ENCODE results near the gene YWHAE. TPM values are rescaled to one million over a fixed set of nuclear protein-coding genes. Genes with fewer than 3 reads are reported as not detected.
A peak's percentile ranks its signal among the peaks of the same experiment; 100 is the strongest.
"Not testable (repeated sequence)": the region's sequence is repeated elsewhere in the genome, so short reads cannot be mapped to it uniquely, and the experiment has no call there.

Gene YWHAE
- total RNA-seq = 100 to 1,000 TPM; 643 to 716 TPM

- WGBS = under 1% methylated on average over 52 of the region's 82 CpGs
- no peaks in the 10 kb centered on the region for H3K27me3 ChIP-seq (replicated peaks; ENCODE audit: insufficient read depth)
- peak; percentile 97 for DNase-seq (ENCODE audit: low spot score)
- H3K4me3 ChIP-seq = peak within 1 kb of the TSS; percentile 85 to 95
- no peaks in the 10 kb centered on the region for H3K36me3 ChIP-seq
- peak within 1 kb of the TSS; percentile 97 to 99 for H3K27ac ChIP-seq
- TF ChIP-seq CTCF (IDR thresholded peaks at IDR 0.05) (peak in 1 of 4 experiments; percentile 29), POLR2A (IDR thresholded peaks at IDR 0.05) (peak; percentile 91), POLR2AphosphoS5 (IDR thresholded peaks at IDR 0.05) (peak; percentile 93)
- no peaks in the 10 kb centered on the region for H3K9me3 ChIP-seq
- peaks cover 12% of the 10 kb centered on the region for H3K4me1 ChIP-seq (replicated peaks)
- intact Hi-C loops (cut with DNase I) = loop anchor here (1.0 kb wide), 1 partner anchor 56 kb away; the partner anchor contains the start of gene CRK
These were observed at the start of gene YWHAE for GRCh38 chr17:1399679-1400512. Gene YWHAE (minus strand): TSS chr17:1400222. CDS start chr17:1400110, 112 bp downstream.

GRCh38 chr17:1449412-1449967 lies 49.5 kb upstream of the YWHAE start:
- H3K36me3 ChIP-seq = no peaks in the 10 kb centered on the region

GRCh38 chr17:1447052-1447451 lies 47.0 kb upstream of the YWHAE start:
- Histone ChIP-seq H3K27me3 (replicated peaks; ENCODE audit: insufficient read depth) (no peaks in the 10 kb centered on the region), H3K27ac (no peak overlapping the region), H3K4me3 (no peak overlapping the region), H3K9me3 (no peaks in the 10 kb centered on the region), H3K36me3 (no peaks in the 10 kb centered on the region), H3K4me1 (replicated peaks) (no peaks in the 10 kb centered on the region)
- DNase-seq (ENCODE audit: low spot score) = no peak
- 61% methylated on average over 7 of the region's 7 CpGs for WGBS
- intact Hi-C loops (cut with DNase I) = no loop called here
- TF ChIP-seq CTCF (IDR thresholded peaks at IDR 0.05) (no peak), POLR2AphosphoS5 (IDR thresholded peaks at IDR 0.05) (no peak), POLR2A (IDR thresholded peaks at IDR 0.05) (no peak)

More at GRCh38 chr17:1449412-1449967, 49.5 kb upstream of the YWHAE start:
- no peaks in the 10 kb centered on the region for H3K9me3 ChIP-seq
- H3K4me1 ChIP-seq (replicated peaks) = peaks cover 4% of the 10 kb centered on the region
- no peak overlapping the region for H3K27ac ChIP-seq
- H3K27me3 ChIP-seq (replicated peaks; ENCODE audit: insufficient read depth) = no peaks in the 10 kb centered on the region
- intact Hi-C loops (cut with DNase I) = no loop called here
- TF ChIP-seq POLR2AphosphoS5 (IDR thresholded peaks at IDR 0.05) = no peak
- TF ChIP-seq CTCF (IDR thresholded peaks at IDR 0.05) = no peak
- no peak for TF ChIP-seq POLR2A (IDR thresholded peaks at IDR 0.05)
- WGBS = 83% methylated on average over 5 of the region's 5 CpGs
- no peak overlapping the region for H3K4me3 ChIP-seq
- DNase-seq (ENCODE audit: low spot score) = no peak

- no peak for TF ChIP-seq POLR2AphosphoS5 (IDR thresholded peaks at IDR 0.05)
- Histone ChIP-seq H3K27ac (no peak overlapping the region), H3K4me3 (no peak overlapping the region), H3K27me3 (replicated peaks; ENCODE audit: insufficient read depth) (no peaks in the 10 kb centered on the region), H3K4me1 (replicated peaks) (no peaks in the 10 kb centered on the region), H3K36me3 (no peaks in the 10 kb centered on the region), H3K9me3 (no peaks in the 10 kb centered on the region)
- intact Hi-C loops (cut with DNase I) = no loop called here
- no peak for DNase-seq (ENCODE audit: low spot score)
- WGBS = 91% methylated on average over 12 of the region's 12 CpGs
These were observed 46.2 kb upstream of the YWHAE start for GRCh38 chr17:1446201-1446600.

- H3K27me3 ChIP-seq (replicated peaks; ENCODE audit: insufficient read depth); H3K4me3 ChIP-seq; DNase-seq (ENCODE audit: low spot score); H3K27ac ChIP-seq; H3K9me3 ChIP-seq; intact Hi-C loops (cut with DNase I); H3K4me1 ChIP-seq (replicated peaks); H3K36me3 ChIP-seq: not testable (repeated sequence)
- 95% methylated on average over 4 of the region's 4 CpGs for WGBS
These were observed 45.7 kb upstream of the YWHAE start for GRCh38 chr17:1445695-1446094.

- 94% methylated on average over 6 of the region's 6 CpGs for WGBS
- H3K36me3 ChIP-seq; H3K27ac ChIP-seq; H3K9me3 ChIP-seq; H3K4me3 ChIP-seq; DNase-seq (ENCODE audit: low spot score); intact Hi-C loops (cut with DNase I); H3K4me1 ChIP-seq (replicated peaks); H3K27me3 ChIP-seq (replicated peaks; ENCODE audit: insufficient read depth): not testable (repeated sequence)
These were observed 42.7 kb upstream of the YWHAE start for GRCh38 chr17:1442721-1443120.
